Choroid plexus epithelial cell (primary cell): ENCODE results near the gene GNAQ.

Experiments used
- DNase-seq: peaks from one replicate; pipeline ENCODE4 v3.0.0-alpha.2; 2010; ENCODE audit warnings: low read depth
- H3K4me3 ChIP-seq: 2 replicates; pipeline ENCODE4 v1.5.1; 2011; ENCODE audit warnings: low read depth, mild to moderate bottlenecking, control low read depth, low read length, moderate library complexity
- TF ChIP-seq, protein P1 (sequence below): conservative IDR thresholded peaks from 2 replicates; pipeline ENCODE4 v1.5.1; 2011; ENCODE audit warnings: low read depth, mild to moderate bottlenecking, control low read depth, inconsistent platforms, low read length, moderate library complexity

The GNAQ gene

DNA sequence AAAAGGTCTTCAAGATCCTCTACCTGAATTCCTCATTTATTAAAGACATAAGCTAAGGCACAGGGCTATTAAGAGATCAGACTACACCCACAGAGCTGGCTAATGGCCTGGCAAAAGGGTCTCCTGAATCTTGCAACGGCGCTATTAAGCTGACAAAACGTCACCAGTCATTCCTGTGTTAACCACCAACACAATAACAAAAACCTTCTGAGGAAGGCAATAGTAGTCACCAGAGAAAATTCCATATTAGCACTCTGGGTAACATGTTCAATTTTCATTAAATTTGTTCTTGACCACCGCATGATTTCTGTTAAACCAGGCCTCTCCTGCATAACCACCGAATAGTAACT lies 77.0 kb downstream of the GNAQ start:
- no peak for DNase-seq
- no peak overlapping the region for H3K4me3 ChIP-seq
- TF ChIP-seq, protein P1, sequence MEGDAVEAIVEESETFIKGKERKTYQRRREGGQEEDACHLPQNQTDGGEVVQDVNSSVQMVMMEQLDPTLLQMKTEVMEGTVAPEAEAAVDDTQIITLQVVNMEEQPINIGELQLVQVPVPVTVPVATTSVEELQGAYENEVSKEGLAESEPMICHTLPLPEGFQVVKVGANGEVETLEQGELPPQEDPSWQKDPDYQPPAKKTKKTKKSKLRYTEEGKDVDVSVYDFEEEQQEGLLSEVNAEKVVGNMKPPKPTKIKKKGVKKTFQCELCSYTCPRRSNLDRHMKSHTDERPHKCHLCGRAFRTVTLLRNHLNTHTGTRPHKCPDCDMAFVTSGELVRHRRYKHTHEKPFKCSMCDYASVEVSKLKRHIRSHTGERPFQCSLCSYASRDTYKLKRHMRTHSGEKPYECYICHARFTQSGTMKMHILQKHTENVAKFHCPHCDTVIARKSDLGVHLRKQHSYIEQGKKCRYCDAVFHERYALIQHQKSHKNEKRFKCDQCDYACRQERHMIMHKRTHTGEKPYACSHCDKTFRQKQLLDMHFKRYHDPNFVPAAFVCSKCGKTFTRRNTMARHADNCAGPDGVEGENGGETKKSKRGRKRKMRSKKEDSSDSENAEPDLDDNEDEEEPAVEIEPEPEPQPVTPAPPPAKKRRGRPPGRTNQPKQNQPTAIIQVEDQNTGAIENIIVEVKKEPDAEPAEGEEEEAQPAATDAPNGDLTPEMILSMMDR, result no peak

DNA sequence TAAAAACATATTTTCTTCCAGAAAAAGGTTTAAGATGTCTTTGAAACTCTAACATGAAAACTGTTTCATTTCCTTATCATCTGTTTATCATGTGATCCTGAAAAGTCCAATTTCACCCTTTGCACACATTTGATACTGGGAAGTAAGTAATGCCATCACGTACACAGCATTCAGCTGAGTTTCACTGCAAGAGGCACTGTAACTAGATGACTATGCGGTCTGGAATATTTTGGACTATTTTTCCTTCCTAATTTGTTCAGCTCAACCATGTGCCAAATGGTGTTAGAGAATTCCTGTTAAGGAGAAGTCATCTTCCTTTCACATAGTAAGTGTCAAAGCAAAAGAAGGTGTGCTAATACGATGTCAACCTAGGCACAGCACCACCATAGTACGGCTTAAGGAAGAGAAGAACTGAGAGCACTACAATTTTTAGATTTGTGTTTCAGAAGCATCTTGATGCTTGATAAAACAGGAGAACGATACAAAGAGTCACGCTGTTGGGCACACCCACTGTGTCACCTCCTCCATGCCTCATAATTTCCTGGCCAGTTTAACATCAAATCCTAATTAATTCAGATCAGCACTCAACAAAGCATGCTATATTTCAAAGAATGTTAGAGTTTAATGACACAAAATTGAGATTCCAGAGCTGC lies 77.5 kb downstream of the GNAQ start:
- peak; percentile 62 for DNase-seq
- H3K4me3 ChIP-seq, result no peak overlapping the region
- TF ChIP-seq, protein P1, result no peak

DNA sequence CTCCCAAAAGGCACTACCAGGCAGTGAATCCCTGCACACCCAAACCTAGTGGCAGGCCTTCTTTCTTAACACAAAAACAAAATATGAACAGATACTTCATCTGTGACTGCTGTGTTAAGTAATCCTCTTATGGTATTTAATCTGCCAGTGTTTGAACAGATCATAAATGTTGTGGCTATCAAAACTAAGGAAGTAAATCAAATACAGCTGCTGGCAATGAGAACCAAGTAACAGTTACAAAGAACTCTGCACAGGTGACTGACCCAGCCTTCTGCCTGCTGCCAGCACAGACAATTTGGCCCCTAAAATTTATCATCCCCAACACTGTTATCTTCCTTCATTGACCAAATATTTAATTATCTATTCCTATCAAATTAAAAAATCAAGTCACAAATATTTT lies 78.0 kb downstream of the GNAQ start:
- DNase-seq, result no peak
- no peak overlapping the region for H3K4me3 ChIP-seq
- TF ChIP-seq, protein P1, result no peak

DNA sequence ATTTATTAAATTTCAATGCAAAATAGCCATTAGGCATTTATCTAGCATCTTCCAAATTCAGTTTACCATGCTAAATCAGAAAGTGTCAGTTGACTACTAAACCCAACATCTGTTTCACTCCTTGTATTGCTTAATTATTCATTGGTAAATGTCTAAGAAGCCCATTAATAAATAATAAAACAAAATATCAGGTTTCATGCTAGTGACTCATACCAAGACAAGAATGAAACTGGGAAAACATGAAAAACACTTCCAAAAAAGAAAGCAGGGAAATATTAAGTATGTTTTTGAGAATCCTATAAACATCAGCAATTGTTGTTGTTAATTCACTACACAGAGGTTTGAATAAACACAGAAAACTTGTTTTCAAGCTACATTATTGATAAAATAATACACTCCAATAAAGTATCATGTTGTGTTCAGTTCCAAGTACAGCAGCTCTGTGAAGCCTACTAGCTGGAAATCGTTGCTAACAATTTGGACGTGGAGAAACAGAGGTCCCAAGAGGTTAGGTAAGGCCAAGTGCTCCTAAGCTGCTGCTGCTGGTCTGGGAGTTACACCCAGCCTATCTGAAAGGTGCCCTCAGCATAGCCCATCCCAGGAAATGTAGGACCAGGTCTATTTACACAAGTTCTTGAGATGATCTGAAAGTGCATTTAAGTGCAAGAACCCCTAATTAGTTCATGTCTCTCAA lies 78.8 kb downstream of the GNAQ start:
- DNase-seq, result peak; percentile 61
- TF ChIP-seq, protein P1, result no peak
- H3K4me3 ChIP-seq, result no peak overlapping the region

DNA sequence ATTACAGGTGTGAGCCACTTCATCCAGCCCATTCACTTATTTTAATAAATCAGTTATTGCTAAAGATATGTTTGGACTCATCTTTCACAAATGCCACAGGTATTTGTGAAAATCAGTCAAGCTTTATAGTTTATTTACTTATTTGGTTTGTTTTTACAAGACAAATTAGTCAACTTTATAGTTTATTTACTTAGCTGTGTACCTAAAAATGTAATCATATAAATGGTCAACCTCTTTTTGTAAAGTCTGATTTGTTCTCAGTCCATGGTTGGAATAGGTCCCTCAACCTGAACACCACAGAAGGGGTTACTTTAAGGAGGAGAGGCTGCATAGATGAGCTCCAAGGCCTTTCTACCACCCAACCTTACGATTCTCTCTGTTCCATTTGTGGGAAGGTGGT lies 80.2 kb downstream of the GNAQ start:
- H3K4me3 ChIP-seq, result no peak overlapping the region
- TF ChIP-seq, protein P1, result no peak
- DNase-seq, result no peak

DNA sequence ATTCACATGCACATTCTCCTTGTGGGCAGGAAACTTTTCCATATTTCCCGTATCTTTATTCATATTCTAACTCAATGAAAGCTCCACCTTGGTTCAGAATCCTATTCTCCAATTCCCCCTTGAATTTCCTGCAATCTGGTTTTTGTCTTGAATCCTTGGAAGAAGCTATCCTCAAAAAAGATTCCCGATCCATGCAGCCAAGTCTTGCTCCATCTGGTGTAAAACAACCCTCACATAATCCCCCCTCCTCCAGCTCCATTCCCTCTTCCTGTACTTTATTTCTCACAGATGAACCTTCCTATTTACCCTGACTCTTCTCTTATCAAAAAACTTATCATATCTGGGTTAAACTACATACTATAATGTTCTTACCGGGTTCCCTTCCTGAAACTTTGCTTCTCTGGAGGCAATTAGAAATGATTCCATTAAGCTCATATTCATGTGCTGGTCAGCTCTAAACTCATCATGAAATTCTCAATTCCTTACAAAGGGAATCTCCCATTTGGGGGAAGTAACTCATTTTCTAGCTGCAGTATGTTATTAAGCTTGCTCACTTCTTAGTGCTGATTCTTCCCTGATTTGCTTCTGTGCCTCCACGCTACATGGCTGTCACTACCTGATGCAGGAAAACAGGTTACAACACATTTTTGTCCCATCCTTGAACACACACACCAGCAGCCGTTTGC lies 81.7 kb downstream of the GNAQ start:
- no peak overlapping the region for H3K4me3 ChIP-seq
- no peak for DNase-seq
- TF ChIP-seq, protein P1, result no peak
